HepG2 (cell line): ENCODE measurements around the gene CDC14B. TPM values are rescaled to one million over a fixed set of nuclear protein-coding genes. Genes with fewer than 3 reads are reported as not detected.

Experiments
- AGO2 ChIP-seq: fragments of 200-400 bp; formaldehyde crosslinking; optimal IDR thresholded peaks from 2 replicates; pipeline ENCODE3; 2017; ENCODE audit warnings: mild to moderate bottlenecking, low read depth, low read length, moderate library complexity
- ETV5 ChIP-seq: IDR thresholded peaks from 2 replicates; pipeline ENCODE4 v1.6.1; 2018; ENCODE audit warnings: missing biosample characterization, missing genetic modification reagents, inconsistent platforms, borderline replicate concordance
- HMGXB4 ChIP-seq, 2 experiments: sonication (generic) in 1 of 2; formaldehyde crosslinking in 1 of 2; IDR thresholded peaks; 2 replicates each; pipeline versions ENCODE4 v1.4.0 to v1.6.1; 2018 to 2020; ENCODE audit warnings: missing genetic modification reagents in 2 of 2, borderline replicate concordance in 1 of 2, low read depth in 1 of 2, mild to moderate bottlenecking in 1 of 2, missing biosample characterization in 1 of 2
- PAX8 ChIP-seq: sonication (generic); formaldehyde crosslinking; IDR thresholded peaks from 2 replicates; pipeline ENCODE4 v1.8.0; 2022; ENCODE audit warnings: mild to moderate bottlenecking, missing genetic modification reagents, borderline replicate concordance
- PHF8 ChIP-seq: sonication (generic); formaldehyde crosslinking; IDR thresholded peaks from 2 replicates; pipeline ENCODE4 v1.5.0; 2020; ENCODE audit warnings: missing genetic modification reagents
- REXO4 ChIP-seq: sonication (generic); formaldehyde crosslinking; IDR thresholded peaks from 2 replicates; pipeline ENCODE4 v1.8.0; 2022; ENCODE audit warnings: missing genetic modification reagents, mild to moderate bottlenecking, borderline replicate concordance
- ZFX ChIP-seq: sonication (generic); formaldehyde crosslinking; IDR thresholded peaks from 2 replicates; pipeline ENCODE4 v1.4.0; 2020; ENCODE audit warnings: mild to moderate bottlenecking, low read depth, missing genetic modification reagents, moderate library complexity
- ZFY ChIP-seq: sonication (generic); formaldehyde crosslinking; IDR thresholded peaks from 2 replicates; pipeline ENCODE4 v1.4.0; 2020; ENCODE audit warnings: missing genetic modification reagents
- ZNF207 ChIP-seq: fragments of 450-650 bp; IDR thresholded peaks from 2 replicates; pipeline ENCODE4 v1.6.1; 2016; ENCODE audit warnings: antibody characterized with exemption, borderline replicate concordance
- ZNF354B ChIP-seq: sonication (generic); formaldehyde crosslinking; IDR thresholded peaks from 2 replicates; pipeline ENCODE4 v1.8.0; 2022; ENCODE audit warnings: mild to moderate bottlenecking, missing genetic modification reagents
- ZNF558 ChIP-seq: sonication (generic); formaldehyde crosslinking; IDR thresholded peaks from 2 replicates; pipeline ENCODE4 v1.9.0; 2022; ENCODE audit warnings: mild to moderate bottlenecking, missing genetic modification reagents, borderline replicate concordance
- ZNF782 ChIP-seq: sonication (generic); formaldehyde crosslinking; IDR thresholded peaks from 2 replicates; pipeline ENCODE4 v1.4.0; 2020; ENCODE audit warnings: missing genetic modification reagents, mild to moderate bottlenecking, borderline replicate concordance
- polyA plus RNA-seq, 8 experiments: library from polyadenylated mRNA; depleted of rRNA in 3 of 8; stranded (reverse) in 7 of 8; unstranded in 1 of 8; fragments of >200 nt; fragmentation: Illumina TruSeq in 4 of 8; extraction: Trizol in 4 of 8; gene quantifications; 2 replicates each; pipeline versions ENCODE4 v1.2.1 to v1.2.3, GENCODE V29; 2011 to 2016; ENCODE audit warnings: low read depth in 4 of 8, missing spikeins in 1 of 8, mixed read lengths in 1 of 8; ENCODE audit not compliant: insufficient read depth in 1 of 8
- total RNA-seq, 5 experiments: library from RNA; depleted of rRNA; stranded (reverse); fragments of >200 nt; fragmentation: Illumina TruSeq; extraction: Trizol; gene quantifications; 2 replicates each; pipeline ENCODE4 v1.2.3, GENCODE V29; 2016; ENCODE audit warnings: low read depth in 1 of 5
- TF ChIP-seq, protein P1 (sequence below): sonication (generic); formaldehyde crosslinking; IDR thresholded peaks from 2 replicates; pipeline ENCODE4 v1.5.1; 2020; ENCODE audit warnings: mild to moderate bottlenecking, moderate library complexity, missing genetic modification reagents
- TF ChIP-seq, protein P2 (sequence below): sonication (generic); formaldehyde crosslinking; IDR thresholded peaks from 2 replicates; pipeline ENCODE4 v1.4.0; 2020; ENCODE audit warnings: mild to moderate bottlenecking, missing genetic modification reagents

CDC14B gene
- total and polyA plus RNA-seq, 2 of the 13 experiments (the other 11 are each of a cell fraction or from before 2014, with no cell fraction given) = 25.8 to 33.3 TPM

- TF ChIP-seq, protein P1, sequence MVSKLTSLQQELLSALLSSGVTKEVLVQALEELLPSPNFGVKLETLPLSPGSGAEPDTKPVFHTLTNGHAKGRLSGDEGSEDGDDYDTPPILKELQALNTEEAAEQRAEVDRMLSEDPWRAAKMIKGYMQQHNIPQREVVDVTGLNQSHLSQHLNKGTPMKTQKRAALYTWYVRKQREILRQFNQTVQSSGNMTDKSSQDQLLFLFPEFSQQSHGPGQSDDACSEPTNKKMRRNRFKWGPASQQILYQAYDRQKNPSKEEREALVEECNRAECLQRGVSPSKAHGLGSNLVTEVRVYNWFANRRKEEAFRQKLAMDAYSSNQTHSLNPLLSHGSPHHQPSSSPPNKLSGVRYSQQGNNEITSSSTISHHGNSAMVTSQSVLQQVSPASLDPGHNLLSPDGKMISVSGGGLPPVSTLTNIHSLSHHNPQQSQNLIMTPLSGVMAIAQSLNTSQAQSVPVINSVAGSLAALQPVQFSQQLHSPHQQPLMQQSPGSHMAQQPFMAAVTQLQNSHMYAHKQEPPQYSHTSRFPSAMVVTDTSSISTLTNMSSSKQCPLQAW (CRISPR knock-in tag) = no peak
- TF ChIP-seq ETV5 (CRISPR knock-in tag) (0 out of 2 replicates have a peak, but pooled peaks have one; percentile 0), HMGXB4 (CRISPR knock-in tag; IDR thresholded peaks at IDR 0.05; ENCODE audit: borderline replicate concordance in 1 of 2, low read depth in 1 of 2) (peak in 1 of 2 experiments; percentile 46; a peak in 2 of 4 replicates), ZNF354B (0 out of 2 replicates have a peak, but pooled peaks have one; percentile 35), ZNF558 (CRISPR knock-in tag) (0 out of 2 replicates have a peak, but pooled peaks have one; percentile 19), AGO2 (peak; percentile 77), REXO4 (CRISPR knock-in tag) (no peak), ZNF782 (CRISPR knock-in tag) (peak; percentile 54; the same call in 1 of the 2 replicates), ZFY (CRISPR knock-in tag) (peak; percentile 77), PHF8 (peak; percentile 12; the same call in 1 of the 2 replicates), ZFX (CRISPR knock-in tag) (peak; percentile 70), PAX8 (CRISPR knock-in tag) (0 out of 2 replicates have a peak, but pooled peaks have one; percentile 16), ZNF207 (no peak)
- TF ChIP-seq, protein P2, sequence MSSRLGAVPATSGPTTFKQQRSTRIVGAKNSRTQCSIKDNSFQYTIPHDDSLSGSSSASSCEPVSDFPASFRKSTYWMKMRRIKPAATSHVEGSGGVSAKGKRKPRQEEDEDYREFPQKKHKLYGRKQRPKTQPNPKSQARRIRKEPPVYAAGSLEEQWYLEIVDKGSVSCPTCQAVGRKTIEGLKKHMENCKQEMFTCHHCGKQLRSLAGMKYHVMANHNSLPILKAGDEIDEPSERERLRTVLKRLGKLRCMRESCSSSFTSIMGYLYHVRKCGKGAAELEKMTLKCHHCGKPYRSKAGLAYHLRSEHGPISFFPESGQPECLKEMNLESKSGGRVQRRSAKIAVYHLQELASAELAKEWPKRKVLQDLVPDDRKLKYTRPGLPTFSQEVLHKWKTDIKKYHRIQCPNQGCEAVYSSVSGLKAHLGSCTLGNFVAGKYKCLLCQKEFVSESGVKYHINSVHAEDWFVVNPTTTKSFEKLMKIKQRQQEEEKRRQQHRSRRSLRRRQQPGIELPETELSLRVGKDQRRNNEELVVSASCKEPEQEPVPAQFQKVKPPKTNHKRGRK (CRISPR knock-in tag) = no peak
Measured at GRCh38 chr9:96567203-96567700, 52.4 kb downstream of the CDC14B start (continued).
